Measurements from ENCODE around the gene SLC43A2.

Gene SLC43A2

DNA sequence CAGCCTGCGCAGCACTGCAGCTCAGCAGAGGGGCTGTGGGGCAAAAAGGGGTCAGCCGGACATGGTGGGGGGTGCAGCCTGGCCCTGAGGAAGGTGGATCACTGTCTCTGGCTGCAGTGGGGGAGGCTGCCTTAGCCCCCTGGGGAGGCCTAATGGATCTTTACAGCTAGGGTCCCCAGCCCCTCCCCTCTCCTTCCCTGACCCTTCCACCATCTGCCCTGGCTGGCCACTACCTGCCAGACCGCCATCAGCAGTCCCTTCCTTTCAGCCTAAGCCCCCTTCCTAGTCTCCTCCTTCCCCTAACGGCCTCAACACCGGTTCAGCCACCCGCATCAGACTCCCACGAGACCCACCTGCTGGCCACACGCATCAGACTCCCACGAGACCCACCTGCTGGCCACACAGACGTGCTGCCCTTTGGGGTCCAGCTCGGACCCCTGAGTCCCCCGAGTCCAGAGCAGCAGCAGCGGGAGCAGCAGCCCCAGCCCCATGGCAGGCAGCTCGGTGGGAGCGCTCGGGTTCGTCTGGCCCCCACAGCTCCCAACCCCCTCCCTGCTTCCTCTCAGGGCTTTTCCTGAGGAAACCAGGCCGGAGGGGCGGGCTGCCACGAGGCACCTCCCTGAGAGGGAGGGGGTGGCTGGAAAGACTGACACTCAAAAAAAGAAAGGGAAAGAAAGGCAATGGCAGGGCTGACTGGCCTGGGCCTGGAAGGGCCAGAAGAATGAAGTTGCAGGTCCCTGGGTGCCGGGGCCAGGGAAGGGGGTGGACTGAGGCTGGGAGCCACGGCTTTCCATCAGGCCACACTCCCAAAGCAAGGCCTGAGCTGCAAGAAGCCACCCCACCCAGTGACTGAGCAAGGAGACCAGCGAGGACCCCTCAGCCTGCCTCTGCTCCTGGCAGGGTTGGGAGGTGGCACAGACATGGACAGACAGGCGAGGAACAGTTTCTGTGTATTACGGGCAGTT lies 16.9 kb upstream of the SLC43A2 start, which contains the start of gene SCARF1:
SCARF1 (minus strand) TSS at position 526 of the 965 bp plus-strand sequence; CDS start at position 491, 35 bp downstream.
- intact Hi-C loops (cut with DNase I): loop anchor here (5.0 kb wide), 1 partner anchor 68 kb away; no protein-coding TSS in a partner anchor

DNA sequence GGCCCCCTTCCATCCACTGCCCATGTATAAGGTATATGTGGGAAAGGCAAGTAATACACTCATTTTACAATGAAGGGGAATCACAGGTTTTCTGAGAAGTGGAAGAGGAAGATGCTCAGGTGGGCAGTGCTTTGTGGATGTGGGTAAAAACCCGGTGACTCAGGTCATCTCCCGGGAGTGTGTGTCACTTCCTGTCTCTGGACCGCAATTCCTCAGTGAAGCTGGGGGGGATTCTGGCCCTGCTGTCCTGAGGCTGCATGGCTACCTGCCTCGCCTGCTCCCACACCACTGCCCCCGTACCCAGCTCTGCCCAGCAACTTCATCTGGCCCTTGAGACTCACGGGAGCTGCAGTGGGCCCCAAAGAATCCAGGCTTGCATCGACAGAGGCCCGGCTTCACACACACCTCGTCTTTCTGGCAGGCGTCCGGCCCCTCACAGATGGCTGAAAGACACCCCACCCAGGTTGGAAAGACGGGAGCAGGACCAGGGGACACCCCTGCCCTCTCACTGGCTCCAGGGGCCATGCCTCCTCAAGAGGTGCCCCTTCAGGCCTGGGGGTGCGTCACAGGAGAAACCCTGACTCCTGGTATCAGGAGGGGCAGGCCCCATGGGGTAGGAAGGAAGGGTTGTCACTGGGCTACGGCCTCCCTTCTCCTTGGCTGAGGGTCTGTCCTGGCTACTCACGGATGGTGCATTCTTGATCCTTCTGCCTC lies 16.0 kb upstream of the SLC43A2 start:
- intact Hi-C loops (cut with DNase I): loop anchor here (5.0 kb wide), 1 partner anchor 67 kb away; no protein-coding TSS in a partner anchor
- no peak for DNase-seq

More for the DNA sequence above, 16.9 kb upstream of the SLC43A2 start, which contains the start of gene SCARF1:
- DNase-seq: peak in 12 of 42 donors; percentile 28 to 57 (median 42)

DNA sequence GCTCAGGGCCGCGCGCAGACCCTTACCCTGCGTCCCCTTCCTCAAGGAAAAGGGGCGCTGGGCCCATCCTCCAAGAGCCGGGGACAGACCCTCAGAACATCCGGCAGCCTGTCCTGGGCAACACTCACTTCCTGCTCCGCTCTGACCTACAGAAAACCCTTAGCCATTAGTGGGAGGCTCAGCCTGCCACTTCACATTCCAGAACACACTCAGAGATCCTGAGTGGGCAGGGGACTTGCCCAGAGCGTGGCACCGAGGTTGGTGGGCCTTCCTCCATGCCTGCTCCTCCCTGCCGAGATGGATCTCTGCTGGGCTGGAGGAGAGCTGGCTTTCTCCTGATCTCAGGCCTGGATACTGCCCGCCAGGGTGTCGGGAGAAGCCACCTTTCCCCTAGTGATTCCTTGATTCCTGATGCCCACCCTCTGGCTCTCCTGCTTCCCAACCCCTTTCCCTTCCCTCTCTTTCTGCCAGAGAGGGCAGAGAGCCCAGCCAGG lies 15.4 kb upstream of the SLC43A2 start:
- DNase-seq: no peak

DNA sequence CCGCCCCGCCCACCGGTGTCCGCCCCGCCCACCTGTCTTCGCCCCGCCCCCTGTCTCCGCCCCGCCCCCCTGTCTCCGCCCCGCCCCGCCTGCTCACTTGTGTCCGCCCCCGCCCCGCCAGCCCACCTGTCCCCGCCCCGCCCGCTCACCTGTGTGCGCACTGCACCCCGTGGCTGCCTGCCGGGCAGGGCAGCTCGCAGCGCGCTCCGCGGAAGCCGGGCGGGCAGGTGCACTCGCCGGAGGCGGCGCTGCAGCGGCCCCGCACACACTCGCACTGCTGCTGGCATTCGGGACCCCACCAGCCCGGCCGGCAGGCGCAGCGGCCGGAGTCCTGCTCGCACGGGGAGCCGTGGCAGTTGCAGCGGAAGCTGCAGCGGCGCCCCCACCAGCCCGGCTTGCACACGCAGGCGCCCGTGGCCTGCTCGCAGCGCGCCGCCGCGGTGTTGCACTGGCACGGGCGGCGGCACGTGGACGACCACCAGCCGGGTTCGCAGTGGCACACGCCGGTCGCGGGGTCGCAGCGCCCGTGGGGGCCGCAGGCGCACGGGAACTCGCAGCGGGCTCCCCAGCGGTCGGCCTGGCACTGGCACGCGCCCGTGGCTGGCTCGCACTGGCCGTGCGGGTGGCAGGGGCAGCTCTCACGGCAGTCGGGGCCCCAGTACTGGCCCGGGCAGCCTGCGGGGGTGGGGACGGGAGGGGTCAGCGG lies 14.8 kb upstream of the SLC43A2 start:
- intact Hi-C loops (cut with DNase I): no loop called here
- peak in 23 of 42 donors; percentile 16 to 63 (median 44) for DNase-seq

More for the DNA sequence above, 15.4 kb upstream of the SLC43A2 start:
- intact Hi-C loops (cut with DNase I): no loop called here

DNA sequence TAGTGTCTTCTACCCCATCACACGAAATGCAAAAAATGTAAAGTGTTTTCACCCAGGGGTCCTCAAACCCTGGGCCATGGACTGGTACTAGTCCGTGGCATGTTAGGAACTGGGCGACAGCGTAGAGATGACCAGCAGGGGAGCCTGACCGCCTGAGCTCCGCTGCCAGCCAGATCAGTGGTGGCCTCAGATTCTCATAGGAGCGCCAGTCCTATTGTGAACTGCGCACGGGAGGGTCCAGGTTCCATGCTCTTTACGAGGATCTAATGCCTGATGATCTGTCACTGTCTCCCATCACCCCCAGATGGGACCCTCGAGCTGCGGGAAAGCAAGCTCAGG lies 12.4 kb upstream of the SLC43A2 start:
- intact Hi-C loops (cut with DNase I): no loop called here
- DNase-seq: peak in 1 of 42 donors; percentile 39

GRCh38 chr17:1640329-1641064 lies 11.9 kb upstream of the SLC43A2 start:
- intact Hi-C loops (cut with DNase I): no loop called here
- peak in 36 of 42 donors; percentile 33 to 81 (median 56) for DNase-seq

DNA sequence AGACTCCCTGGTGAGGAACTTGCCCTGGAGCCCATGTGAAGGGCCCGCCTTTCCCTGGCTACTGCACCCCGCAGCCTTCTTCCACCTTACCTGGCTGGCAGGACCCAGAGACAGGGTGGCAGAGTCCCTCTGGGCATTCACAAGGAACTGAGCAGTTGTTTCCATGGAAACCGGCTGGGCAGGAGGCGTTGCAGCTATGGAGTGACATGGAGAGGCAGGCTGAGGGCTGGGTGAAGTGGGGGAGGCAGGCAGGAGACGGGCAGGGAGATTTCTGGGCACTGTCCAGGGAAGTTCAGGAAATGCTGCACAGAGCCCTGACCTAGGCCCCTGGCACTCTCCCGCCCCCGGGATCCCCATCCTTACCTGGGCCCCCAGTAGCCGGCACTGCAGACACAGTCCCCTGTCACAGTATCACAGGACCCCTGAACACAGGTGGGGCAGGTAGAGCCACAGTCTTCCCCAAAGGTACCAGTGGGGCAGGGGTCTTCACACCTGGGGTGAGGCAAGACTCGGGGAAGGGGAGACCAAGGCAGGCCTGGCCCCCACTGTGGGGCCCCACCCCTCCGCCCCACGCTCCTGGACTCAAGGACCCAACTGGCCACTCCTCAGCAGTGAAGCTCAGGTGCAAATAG lies 11.0 kb upstream of the SLC43A2 start:
- intact Hi-C loops (cut with DNase I): no loop called here
- no peak for DNase-seq

- no peak for DNase-seq
- intact Hi-C loops (cut with DNase I): no loop called here
These were observed 10.1 kb upstream of the SLC43A2 start for GRCh38 chr17:1638624-1639300.

- peak in 3 of 42 donors; percentile 25 to 40 (median 30) for DNase-seq
- intact Hi-C loops (cut with DNase I): no loop called here
These were observed 9.5 kb upstream of the SLC43A2 start for GRCh38 chr17:1638171-1638590.

- intact Hi-C loops (cut with DNase I): no loop called here
- no peak for DNase-seq
These were observed 8.2 kb upstream of the SLC43A2 start for GRCh38 chr17:1636732-1637285.

DNA sequence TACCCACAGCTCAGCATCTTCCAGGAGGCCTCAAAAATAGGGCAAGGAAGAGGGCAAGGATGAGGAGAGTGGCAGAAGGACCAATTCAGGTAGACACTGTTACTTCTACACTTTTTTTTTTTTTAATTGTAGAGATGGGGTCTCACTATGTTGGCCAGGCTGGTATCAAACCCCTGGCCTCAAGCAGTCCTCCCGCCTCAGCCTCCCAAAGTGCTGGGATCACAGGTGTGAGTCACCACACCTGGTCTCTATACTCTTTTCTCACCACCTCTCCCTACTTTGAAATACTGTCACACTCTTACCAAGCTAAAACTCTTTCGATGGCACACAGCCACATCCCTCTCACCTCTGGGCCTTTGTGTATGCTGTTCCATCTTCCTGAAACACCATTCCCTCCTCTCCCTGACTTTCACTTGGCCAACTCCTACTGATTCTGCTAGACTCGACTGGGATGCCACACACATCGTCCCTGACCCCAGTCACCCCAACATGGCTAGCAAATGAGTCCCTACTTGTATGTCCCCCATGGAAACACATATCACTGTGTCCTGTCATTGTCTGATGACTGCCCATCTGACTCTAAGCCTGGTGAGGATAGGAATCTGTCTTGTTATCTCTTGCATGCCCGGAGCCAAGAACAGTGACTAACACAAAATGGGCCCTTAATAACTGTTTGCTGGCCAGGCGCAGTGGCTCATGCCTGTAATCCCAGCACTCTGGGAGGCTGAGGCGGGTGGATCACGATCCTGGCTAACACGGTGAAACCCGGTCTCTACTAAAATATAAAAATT lies 7.2 kb upstream of the SLC43A2 start:
- DNase-seq: no peak
- intact Hi-C loops (cut with DNase I): no loop called here

DNA sequence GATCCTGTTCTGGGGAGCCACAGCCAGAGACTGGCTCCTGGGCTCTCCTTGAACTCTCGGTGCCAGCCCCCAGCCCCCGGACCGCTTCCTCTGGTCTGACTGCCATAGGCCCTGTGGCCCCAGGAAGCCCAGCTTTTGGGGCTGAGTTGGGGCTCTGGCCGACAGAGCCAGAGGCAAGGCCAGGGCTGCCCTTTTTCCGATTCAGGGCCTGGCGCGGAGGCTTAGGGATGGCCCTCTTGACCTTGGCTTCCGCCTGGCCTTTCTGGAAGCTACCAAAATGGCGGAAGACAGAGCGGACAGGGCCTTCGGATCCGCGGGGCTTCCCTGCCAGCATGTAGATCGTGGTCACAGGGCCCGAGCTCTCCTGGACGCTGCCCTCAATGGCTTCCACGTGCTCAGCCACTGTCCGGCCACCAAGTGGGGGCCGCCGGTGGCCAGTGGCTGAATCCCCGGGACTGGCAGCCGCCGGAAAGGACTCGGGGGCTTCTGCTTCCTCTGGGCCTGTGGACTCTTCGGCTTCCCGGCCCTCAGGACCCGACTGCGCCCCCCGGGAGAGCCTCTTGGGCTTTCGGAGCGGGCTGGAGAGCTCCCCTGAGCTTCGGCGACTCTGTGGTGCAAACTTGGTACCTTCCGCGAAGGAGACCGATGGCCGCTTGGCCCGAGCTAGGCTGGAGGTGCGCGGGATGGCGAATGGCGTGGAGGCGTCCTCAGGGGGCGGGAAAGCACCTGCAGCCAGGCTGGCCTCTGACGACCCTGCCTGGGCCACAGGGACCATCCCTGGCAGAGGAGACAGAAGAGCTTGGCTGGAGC lies 6.4 kb upstream of the SLC43A2 start:
- intact Hi-C loops (cut with DNase I): no loop called here
- DNase-seq: no peak

DNA sequence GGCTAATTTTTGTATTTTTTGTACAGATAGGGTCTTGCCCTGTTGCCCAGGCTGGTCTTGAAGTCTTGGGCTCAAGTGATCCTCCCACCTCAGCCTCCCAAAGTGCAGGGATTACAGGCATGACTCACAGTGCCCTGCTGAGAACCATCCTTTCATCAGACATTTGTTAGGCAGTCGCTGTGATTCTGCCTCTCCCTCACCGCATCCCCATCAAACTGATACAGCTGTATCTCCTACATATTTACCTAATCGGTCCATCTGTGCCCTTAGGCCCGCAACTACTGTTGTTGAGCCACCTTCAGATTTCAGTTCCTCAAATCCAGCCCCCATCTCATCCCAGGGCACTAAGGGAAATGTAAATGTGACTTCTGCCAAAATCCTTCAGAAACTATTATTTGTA lies 2.0 kb upstream of the SLC43A2 start:
- intact Hi-C loops (cut with DNase I): no loop called here
- DNase-seq: no peak

DNA sequence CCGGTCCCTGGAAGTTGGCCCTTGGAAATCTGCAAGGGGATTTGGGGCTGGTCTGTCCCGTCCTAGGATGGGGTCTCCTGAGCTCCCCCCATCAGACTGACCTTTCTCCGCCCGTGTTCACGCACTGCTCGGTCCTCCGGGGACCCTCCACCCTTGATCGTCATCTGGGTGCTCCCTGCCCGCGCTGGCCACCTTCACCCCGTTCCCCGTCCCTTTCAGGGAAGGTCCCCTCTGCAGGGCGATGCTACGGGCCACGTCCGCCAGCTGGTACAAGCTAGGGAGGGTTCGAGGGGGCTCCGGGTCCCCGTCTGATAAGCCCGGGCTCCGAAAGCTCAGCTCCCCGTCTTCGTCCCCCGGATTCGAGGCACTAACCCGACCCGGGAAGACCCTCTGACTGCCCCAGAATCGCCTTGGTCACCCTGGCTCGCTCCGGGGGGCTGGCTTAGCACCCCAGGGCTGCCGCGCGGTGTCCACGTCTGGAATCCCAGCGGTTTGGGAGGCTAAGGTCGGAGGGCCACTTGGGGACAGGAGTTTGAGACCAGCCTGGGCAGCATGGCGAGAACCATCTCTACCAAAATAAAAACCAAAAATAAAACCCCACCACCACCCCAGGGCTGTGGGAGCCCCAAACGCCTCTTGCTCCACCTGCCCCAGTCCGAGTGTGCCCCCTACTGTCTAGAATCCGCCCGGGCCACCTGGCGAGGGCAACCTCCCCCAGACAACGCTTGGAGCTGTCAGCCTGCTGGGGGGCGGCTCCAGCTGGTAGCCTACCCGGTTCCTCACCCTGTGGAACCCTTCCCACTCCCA lies 1.1 kb upstream of the SLC43A2 start:
- intact Hi-C loops (cut with DNase I): loop anchor here (5.0 kb wide), 1 partner anchor 52 kb away; no protein-coding TSS in a partner anchor
- peak in 36 of 42 donors; percentile 28 to 77 (median 58) for DNase-seq

Measured in head of caudate nucleus (tissue), 42 donors.